Testis (tissue), 3 donors: Measurements from ENCODE around the gene PCNX3. TPM values are rescaled to one million over a fixed set of nuclear protein-coding genes. Genes with fewer than 3 reads are reported as not detected.
A peak's percentile ranks its signal among the peaks of the same experiment; 100 is the strongest.

Experiments used
- DNase-seq: peaks from one replicate; pipeline ENCODE4 v3.0.0-alpha.2; 2019
- H3K27ac ChIP-seq, 2 donors: fragments of 200-600 bp; sonication (generic); one replicate each; pipeline ENCODE4 v1.5.1; 2019
- H3K27me3 ChIP-seq: fragments of 200-600 bp; sonication (generic); one replicate; pipeline ENCODE4 v1.5.1; 2019
- H3K36me3 ChIP-seq: fragments of 200-600 bp; sonication (generic); one replicate; pipeline ENCODE4 v1.5.1; 2017; ENCODE audit warnings: low read depth; ENCODE audit errors: missing control alignments
- H3K4me1 ChIP-seq: fragments of 200-600 bp; sonication (generic); one replicate; pipeline ENCODE4 v1.5.1; 2019
- H3K4me3 ChIP-seq, 2 donors: fragments of 200-600 bp; sonication (generic); one replicate each; pipeline ENCODE4 v1.5.1; 2017 to 2019
- H3K9me3 ChIP-seq: fragments of 200-600 bp; sonication (generic); one replicate; pipeline ENCODE4 v1.5.1; 2017
- CTCF ChIP-seq, 3 experiments: fragments of 450-650 bp in 2 of 3; fragments of 200-600 bp in 1 of 3; sonication (generic) in 1 of 3; IDR thresholded peaks; one replicate each; pipeline ENCODE4 v1.5.1; 2016 to 2019; ENCODE audit warnings: antibody characterized with exemption in 3 of 3, mild to moderate bottlenecking in 2 of 3, moderate library complexity in 1 of 3
- POLR2A ChIP-seq: fragments of 450-650 bp; IDR thresholded peaks from one replicate; pipeline ENCODE4 v1.6.1; 2017; ENCODE audit warnings: antibody characterized with exemption, mild to moderate bottlenecking, moderate library complexity
- WGBS, 2 donors: methylation state at CpG; one replicate each; pipeline ENCODE4 v1.1.5; 2018; 5-methylcytosine and 5-hydroxymethylcytosine counted together
- intact Hi-C: fragments of 100-400 bp; cut with DNase I; formaldehyde crosslinking; loops from one replicate; pipeline ENCODE4 v1.15.1; 2023; ENCODE audit warnings: low total_unique reads
- polyA plus RNA-seq: library from polyadenylated mRNA; stranded (reverse); fragments of 350-450 nt; fragmentation: Illumina TruSeq; extraction: RNeasy Lipid Tissue Mini Kit (QIAGEN cat#74804); gene quantifications from one replicate; pipeline ENCODE4 v1.2.3, GENCODE V29; 2014; ENCODE audit warnings: low read depth, low replicate concordance; ENCODE audit not compliant: insufficient read depth
- total RNA-seq, 2 donors: library from RNA; depleted of rRNA; stranded (reverse); fragments of >200 nt; gene quantifications; one replicate each; pipeline ENCODE4 v1.2.3, GENCODE V29; 2016

PCNX3 gene
- total and polyA plus RNA-seq, 3 donors from 2014 or later: 61.4 to 87.6 (median 78.4) TPM

DNA sequence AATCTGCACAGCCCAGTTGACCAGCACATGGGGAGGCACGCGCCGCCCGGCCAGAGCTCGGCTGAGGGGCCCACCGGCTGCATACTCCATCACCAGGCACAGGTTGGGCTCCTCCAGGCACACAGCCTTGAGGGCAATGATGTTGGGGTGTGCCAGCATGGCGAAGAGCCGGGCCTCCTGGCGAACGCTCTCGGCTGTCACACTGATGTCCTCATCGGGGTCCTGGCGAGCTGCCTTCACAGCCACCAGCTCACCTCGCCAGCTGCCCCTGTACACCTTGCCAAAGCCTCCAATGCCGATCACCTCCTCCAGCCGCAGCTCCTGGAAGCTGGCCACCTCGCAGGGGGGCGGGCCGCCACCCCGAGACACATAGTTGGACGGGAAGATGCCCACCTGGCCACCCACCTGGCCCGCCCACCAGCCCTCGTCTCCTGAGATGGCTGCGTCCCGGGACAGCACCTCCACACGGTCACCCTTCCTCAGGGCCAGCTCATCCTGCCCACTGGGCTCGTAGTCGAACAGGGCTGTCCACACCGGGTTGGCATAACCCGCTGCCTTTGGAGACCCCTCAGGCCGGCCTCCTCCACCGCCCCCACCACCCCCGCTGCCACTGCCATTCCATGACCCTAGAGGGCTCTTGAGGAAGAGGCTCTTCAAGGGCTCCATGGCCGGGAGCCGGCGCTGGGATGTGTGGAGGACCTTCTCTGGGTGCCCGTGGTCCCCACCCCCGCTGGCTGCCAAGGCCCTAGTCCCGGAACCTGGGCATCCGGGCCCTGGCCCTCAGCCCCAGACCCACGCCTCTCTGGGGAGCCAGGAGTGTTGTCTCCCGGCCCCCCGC lies 2.3 kb upstream of the PCNX3 start:
- no peak for DNase-seq
- intact Hi-C loops: no loop called here
- H3K36me3 ChIP-seq: no peaks in the 10 kb centered on the region
- TF ChIP-seq POLR2A: no peak
- TF ChIP-seq CTCF (IDR thresholded peaks at IDR 0.05): no peak
- H3K27ac ChIP-seq: peak overlapping the region; percentile 77 to 91
- WGBS, 2 donors: 20 to 33% methylated on average over 8 to 42 of the region's 43 CpGs
- no peaks in the 10 kb centered on the region for H3K27me3 ChIP-seq
- H3K4me1 ChIP-seq: peaks cover 52% of the 10 kb centered on the region
- H3K9me3 ChIP-seq: no peaks in the 10 kb centered on the region
- H3K4me3 ChIP-seq: peak overlapping the region; percentile 75 to 83

- TF ChIP-seq POLR2A: no peak
- TF ChIP-seq CTCF (IDR thresholded peaks at IDR 0.05): no peak
- Histone ChIP-seq H3K27ac (peak overlapping the region; percentile 51 to 78), H3K36me3 (no peaks in the 10 kb centered on the region), H3K4me1 (peaks cover 39% of the 10 kb centered on the region), H3K9me3 (no peaks in the 10 kb centered on the region), H3K4me3 (peak overlapping the region; percentile 73 to 83), H3K27me3 (no peaks in the 10 kb centered on the region)
- intact Hi-C loops: no loop called here
- DNase-seq: peak; percentile 50
- WGBS, 2 donors: 0 to 1% methylated on average over 9 to 14 of the region's 50 CpGs
Measured at GRCh38 chr11:65615950-65616574, 486 bp downstream of the PCNX3 start.

DNA sequence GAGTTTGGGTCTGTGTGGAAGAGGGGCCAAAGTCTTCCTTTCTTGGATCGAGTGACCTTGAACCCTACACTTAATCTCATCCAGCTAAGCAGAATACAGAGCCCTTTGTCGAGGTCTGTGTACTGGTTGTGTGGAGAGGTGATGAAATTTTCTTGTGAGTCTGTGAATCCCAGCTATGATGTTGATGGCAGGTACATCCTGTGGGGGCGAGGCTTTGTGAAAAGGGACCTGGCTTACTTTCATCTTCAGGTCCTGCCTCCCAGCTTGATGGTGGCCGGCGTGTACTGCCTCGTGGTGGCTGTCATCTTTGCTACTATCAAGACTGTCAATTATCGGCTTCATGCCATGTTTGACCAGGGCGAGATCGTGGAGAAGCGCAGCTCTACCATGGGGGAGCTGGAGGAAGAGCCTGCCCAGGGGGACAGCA lies 1.0 kb downstream of the PCNX3 start:
- DNase-seq: no peak
- Histone ChIP-seq H3K9me3 (no peaks in the 10 kb centered on the region), H3K4me1 (peaks cover 34% of the 10 kb centered on the region), H3K4me3 (peak overlapping the region; percentile 73 to 83), H3K27ac (peak overlapping the region in 1 of 2 donors; percentile 78), H3K36me3 (no peaks in the 10 kb centered on the region), H3K27me3 (no peaks in the 10 kb centered on the region)
- 33 to 55% methylated on average over 10 of the region's 10 CpGs for WGBS, 2 donors
- no peak for TF ChIP-seq CTCF (IDR thresholded peaks at IDR 0.05)
- TF ChIP-seq POLR2A: no peak
- intact Hi-C loops: no loop called here

- Histone ChIP-seq H3K9me3 (no peaks in the 10 kb centered on the region), H3K36me3 (no peaks in the 10 kb centered on the region), H3K27me3 (no peaks in the 10 kb centered on the region), H3K27ac (no peak overlapping the region), H3K4me3 (no peak overlapping the region), H3K4me1 (peaks cover 27% of the 10 kb centered on the region)
- TF ChIP-seq POLR2A (no peak), CTCF (IDR thresholded peaks at IDR 0.05) (no peak)
- intact Hi-C loops: no loop called here
- 83 to 86% methylated on average over 11 to 17 of the region's 17 CpGs for WGBS, 2 donors
- DNase-seq: no peak
Measured at GRCh38 chr11:65617136-65617850, 1.7 kb downstream of the PCNX3 start.
